Kidney (tissue), 14 donors: Measurements from ENCODE around the gene MCF2L. TPM values are rescaled to one million over a fixed set of nuclear protein-coding genes. Genes with fewer than 3 reads are reported as not detected.

Experiments used
- DNase-seq, 5 donors: peaks; one replicate each; pipeline ENCODE4 v3.0.0-alpha.2; 2013 to 2020
- FAIRE-seq: peaks from 2 replicates; lab custom pipeline; 2012; peaks lifted over from hg19 to GRCh38; lab: Jason Lieb, UNC
- H3K27ac ChIP-seq, 2 donors: one replicate each; pipeline ENCODE4 v1.7.0; 2013; ENCODE audit warnings: low read depth in 2 of 2, low read length in 2 of 2, inconsistent platforms in 1 of 2
- H3K27me3 ChIP-seq: one replicate; pipeline ENCODE4 v1.7.1; 2013; ENCODE audit warnings: low read length, inconsistent platforms; ENCODE audit not compliant: control insufficient read depth, insufficient read depth
- H3K36me3 ChIP-seq, 3 donors: one replicate each; pipeline versions ENCODE4 v1.7.0 to v1.7.1; 2013; ENCODE audit warnings: low read length in 3 of 3, control low read depth in 1 of 3, inconsistent platforms in 1 of 3; ENCODE audit not compliant: insufficient read depth in 3 of 3, control insufficient read depth in 2 of 3
- H3K4me1 ChIP-seq, 3 donors: one replicate each; pipeline versions ENCODE4 v1.7.0 to v1.7.1; 2013; ENCODE audit warnings: low read length in 3 of 3, inconsistent platforms in 1 of 3, low read depth in 1 of 3; ENCODE audit not compliant: control insufficient read depth in 2 of 3, insufficient read depth in 2 of 3
- H3K4me3 ChIP-seq, 3 donors: one replicate each; pipeline versions ENCODE4 v1.7.0 to v1.8.1; 2013; ENCODE audit warnings: low read length in 3 of 3, control low read depth in 1 of 3, inconsistent platforms in 1 of 3
- H3K9ac ChIP-seq, 3 donors: one replicate each; pipeline versions ENCODE4 v1.7.0 to v1.7.1; 2013; ENCODE audit warnings: low read length in 3 of 3, control low read depth in 1 of 3, inconsistent platforms in 1 of 3
- H3K9me3 ChIP-seq, 3 donors: one replicate each; pipeline versions ENCODE4 v1.7.0 to v1.7.1; 2013; ENCODE audit warnings: low read length in 3 of 3, control low read depth in 1 of 3, inconsistent platforms in 1 of 3; ENCODE audit not compliant: control insufficient read depth in 2 of 3, insufficient read depth in 1 of 3
- CTCF ChIP-seq: IDR thresholded peaks from 3 replicates; pipeline ENCODE4 v1.5.1; 2012; ENCODE audit warnings: mild to moderate bottlenecking, moderate library complexity, borderline replicate concordance; ENCODE audit not compliant: insufficient read depth; ENCODE audit errors: extremely low read depth
- intact Hi-C: fragments of 100-400 bp; cut with DNase I; formaldehyde crosslinking; loops from one replicate; pipeline ENCODE4 v1.11.1; 2022
- polyA plus RNA-seq: library from polyadenylated mRNA; stranded (reverse); fragments of 350-450 nt; fragmentation: Illumina TruSeq; extraction: RNeasy Lipid Tissue Mini Kit (QIAGEN cat#74804); gene quantifications from one replicate; pipeline ENCODE4 v1.2.3, GENCODE V29; 2014; ENCODE audit warnings: low read depth, low replicate concordance; ENCODE audit not compliant: insufficient read depth
- total RNA-seq: library from RNA; stranded (reverse); fragmentation: NEBNext Ultra II Directional; extraction: Animal tissue kit (Norgen Biotek cat#: 25700); gene quantifications from one replicate; pipeline ENCODE4 v1.2.1, GENCODE V29; 2021
- donor health status: control.
- donor health status: control.
- donor health status: control.
- donor health status: control.
- donor health status: control.
- donor health status: DM: yes; HTN: yes; CAD: no.
- donor health status: Normal renal cell carcinoma (clear cell type).

MCF2L gene
- total and polyA plus RNA-seq, 2 donors from 2014 or later, result 12.1 to 61.9 TPM

GRCh38 chr13:113084094-113084942 lies 115.3 kb downstream of the MCF2L start:
- Histone ChIP-seq H3K9me3 (no peaks in the 10 kb centered on the region), H3K36me3 (peaks cover 0 to 25% (median 19%) of the 10 kb centered on the region in 3 donors), H3K27ac (no peak overlapping the region), H3K27me3 (no peaks in the 10 kb centered on the region), H3K9ac (no peak overlapping the region), H3K4me3 (no peak overlapping the region), H3K4me1 (no peaks in the 10 kb centered on the region)
- FAIRE-seq (no peak), DNase-seq (peak in 1 of 5 donors; percentile 45)
- no peak for TF ChIP-seq CTCF
- intact Hi-C loops, result no loop called here

GRCh38 chr13:113084943-113085540 lies 116.0 kb downstream of the MCF2L start:
- Histone ChIP-seq H3K4me1 (no peaks in the 10 kb centered on the region), H3K27me3 (no peaks in the 10 kb centered on the region), H3K36me3 (peaks cover 0 to 25% (median 19%) of the 10 kb centered on the region in 3 donors), H3K4me3 (no peak overlapping the region), H3K9ac (no peak overlapping the region), H3K27ac (no peak overlapping the region), H3K9me3 (no peaks in the 10 kb centered on the region)
- intact Hi-C loops, result no loop called here
- DNase-seq (peak in 1 of 5 donors; percentile 55), FAIRE-seq (no peak)
- no peak for TF ChIP-seq CTCF

- no peak for FAIRE-seq
- intact Hi-C loops, result no loop called here
- Histone ChIP-seq H3K4me1 (no peaks in the 10 kb centered on the region), H3K27ac (no peak overlapping the region), H3K4me3 (no peak overlapping the region), H3K9me3 (no peaks in the 10 kb centered on the region), H3K9ac (no peak overlapping the region), H3K27me3 (no peaks in the 10 kb centered on the region), H3K36me3 (peaks cover 0 to 27% (median 19%) of the 10 kb centered on the region in 3 donors)
- TF ChIP-seq CTCF, result no peak
- peak in 1 of 5 donors; percentile 43 for DNase-seq
Measured at GRCh38 chr13:113086031-113086750, 117.2 kb downstream of the MCF2L start.
